Measurements from ENCODE around the gene NOP53.
"Not testable (repeated sequence)": the region's sequence is repeated elsewhere in the genome, so short reads cannot be mapped to it uniquely, and the experiment has no call there.

NOP53 gene

GRCh38 chr19:47755065-47755761 is 9.9 kb downstream of the NOP53 start:
- no peak for DNase-seq

GRCh38 chr19:47755762-47756626 is 10.6 kb downstream of the NOP53 start:
- DNase-seq = no peak

GRCh38 chr19:47756627-47756929 is 11.2 kb downstream of the NOP53 start:
- no peak for DNase-seq

GRCh38 chr19:47756953-47757608 is 11.7 kb downstream of the NOP53 start:
- DNase-seq = no peak

- DNase-seq = no peak
These were observed 12.5 kb downstream of the NOP53 start for GRCh38 chr19:47757617-47758442.

- DNase-seq = no peak
These were observed 13.1 kb downstream of the NOP53 start for GRCh38 chr19:47758443-47758804.

GRCh38 chr19:47760632-47760999 is 15.3 kb downstream of the NOP53 start:
- DNase-seq = no peak

- no peak for DNase-seq
These were observed 16.2 kb downstream of the NOP53 start for GRCh38 chr19:47761566-47761965.

- DNase-seq = no peak
These were observed 16.8 kb downstream of the NOP53 start for GRCh38 chr19:47762151-47762550.

- DNase-seq = no peak
These were observed 17.4 kb downstream of the NOP53 start for GRCh38 chr19:47762615-47763308.

- not testable (repeated sequence) for DNase-seq
These were observed 19.4 kb downstream of the NOP53 start for GRCh38 chr19:47764705-47765104.

GRCh38 chr19:47765523-47766358 is 20.4 kb downstream of the NOP53 start:
- peak; percentile 32 to 44 for DNase-seq

- no peak for DNase-seq
These were observed 20.9 kb downstream of the NOP53 start for GRCh38 chr19:47766359-47766620.

- no peak for DNase-seq
These were observed 21.3 kb downstream of the NOP53 start for GRCh38 chr19:47766670-47767069.

- DNase-seq = no peak
These were observed 22.0 kb downstream of the NOP53 start for GRCh38 chr19:47767349-47767748.

- DNase-seq = no peak
These were observed 23.3 kb downstream of the NOP53 start for GRCh38 chr19:47768604-47769003.

- no peak for DNase-seq
These were observed 24.2 kb downstream of the NOP53 start for GRCh38 chr19:47769534-47769933.

GRCh38 chr19:47771291-47771690 is 25.9 kb downstream of the NOP53 start:
- not testable (repeated sequence) for DNase-seq

GRCh38 chr19:47776568-47776967 is 31.2 kb downstream of the NOP53 start:
- DNase-seq = no peak

GRCh38 chr19:47777245-47778048 is 32.1 kb downstream of the NOP53 start:
- DNase-seq = not testable (repeated sequence)

All from activated CD4-positive, alpha-beta T cell treated with anti-CD3 and anti-CD28 coated beads for 4 hours (primary cell).